Loucy (cell line): ENCODE results near the gene QPCT.

Experiments used
- H2AFZ ChIP-seq: fragments of 200-600 bp; sonication (generic); 2 replicates; pipeline ENCODE4 v1.6.0; 2016; ENCODE audit warnings: antibody characterized with exemption, mild to moderate bottlenecking, low read length, moderate library complexity
- H3F3A ChIP-seq: fragments of 200-600 bp; 2 replicates; pipeline ENCODE4 v1.6.0; 2016; ENCODE audit warnings: antibody characterized with exemption, low read depth, mild to moderate bottlenecking
- H3K27me3 ChIP-seq: fragments of 200-600 bp; sonication (generic); 2 replicates; pipeline ENCODE4 v1.6.1; 2014; ENCODE audit warnings: low read length, mild to moderate bottlenecking; ENCODE audit not compliant: insufficient read depth, poor library complexity, severe bottlenecking
- H3K36me3 ChIP-seq: fragments of 200-600 bp; sonication (generic); 2 replicates; pipeline ENCODE4 v1.6.1; 2016; ENCODE audit warnings: low read length; ENCODE audit not compliant: insufficient read depth
- H3K4me1 ChIP-seq: fragments of 200-600 bp; sonication (generic); 2 replicates; pipeline ENCODE4 v1.5.1; 2014; ENCODE audit warnings: low read length, mild to moderate bottlenecking; ENCODE audit not compliant: insufficient read depth, poor library complexity, severe bottlenecking
- H3K4me2 ChIP-seq: fragments of 200-600 bp; sonication (generic); 2 replicates; pipeline ENCODE4 v1.6.0; 2014; ENCODE audit warnings: antibody characterized with exemption, low read length, low read depth, mild to moderate bottlenecking; ENCODE audit not compliant: poor library complexity, severe bottlenecking
- H3K4me3 ChIP-seq: fragments of 200-600 bp; sonication (generic); 2 replicates; pipeline ENCODE4 v1.5.1; 2014; ENCODE audit warnings: low read length, mild to moderate bottlenecking, mixed read lengths; ENCODE audit not compliant: poor library complexity, severe bottlenecking
- H3K79me2 ChIP-seq: fragments of 200-600 bp; sonication (generic); 2 replicates; pipeline ENCODE4 v1.6.1; 2014; ENCODE audit warnings: low read length; ENCODE audit not compliant: insufficient read depth
- H3K9ac ChIP-seq: fragments of 200-600 bp; sonication (generic); 2 replicates; pipeline ENCODE4 v1.6.0; 2014; ENCODE audit warnings: mild to moderate bottlenecking, low read depth, low read length, moderate library complexity; ENCODE audit not compliant: poor library complexity, severe bottlenecking
- H3K9me2 ChIP-seq: fragments of 200-600 bp; sonication (generic); replicated peaks from 2 replicates; pipeline ENCODE4 v1.6.1; 2016; ENCODE audit warnings: low read depth, low read length, mixed read lengths
- H3K9me3 ChIP-seq: fragments of 200-600 bp; sonication (generic); 2 replicates; pipeline ENCODE4 v1.6.1; 2014; ENCODE audit warnings: mild to moderate bottlenecking, antibody characterized with exemption, low read length, low read depth; ENCODE audit not compliant: insufficient read depth
- H4K20me1 ChIP-seq: fragments of 200-600 bp; sonication (generic); 2 replicates; pipeline ENCODE4 v1.6.0; 2014; ENCODE audit warnings: antibody characterized with exemption, low read length, mild to moderate bottlenecking; ENCODE audit not compliant: insufficient read depth, poor library complexity, severe bottlenecking
- CTCF ChIP-seq: fragments of 200-600 bp; sonication (generic); conservative IDR thresholded peaks from 2 replicates; pipeline ENCODE4 v1.5.1; 2014; ENCODE audit warnings: mild to moderate bottlenecking, antibody characterized with exemption, low read length
- EZH2phosphoT487 ChIP-seq: fragments of 200-600 bp; IDR thresholded peaks from 2 replicates; pipeline ENCODE4 v1.6.1; 2018; ENCODE audit warnings: antibody characterized with exemption, mild to moderate bottlenecking, moderate library complexity, borderline replicate concordance

QPCT gene

GRCh38 chr2:37357069-37357468 is 12.6 kb downstream of the QPCT start:
- Histone ChIP-seq H3K4me3 (no peak overlapping the region), H2AFZ (no peak overlapping the region), H3K9me2 (no peaks in the 10 kb centered on the region), H4K20me1 (no peaks in the 10 kb centered on the region), H3K4me2 (no peak overlapping the region), H3K79me2 (no peaks in the 10 kb centered on the region), H3K27me3 (no peaks in the 10 kb centered on the region), H3K9me3 (no peaks in the 10 kb centered on the region), H3K9ac (no peak overlapping the region), H3K36me3 (no peaks in the 10 kb centered on the region), H3F3A (no peaks in the 10 kb centered on the region), H3K4me1 (no peaks in the 10 kb centered on the region)
- TF ChIP-seq EZH2phosphoT487 (no peak), CTCF (no peak)

GRCh38 chr2:37357530-37357929 is 13.1 kb downstream of the QPCT start:
- H3K4me2 ChIP-seq = no peak overlapping the region
- no peak overlapping the region for H2AFZ ChIP-seq
- H3K79me2 ChIP-seq = no peaks in the 10 kb centered on the region
- no peaks in the 10 kb centered on the region for H4K20me1 ChIP-seq
- TF ChIP-seq CTCF (no peak), EZH2phosphoT487 (no peak)
- no peaks in the 10 kb centered on the region for H3K27me3 ChIP-seq
- H3K9ac ChIP-seq = no peak overlapping the region
- no peak overlapping the region for H3K4me3 ChIP-seq
- H3F3A ChIP-seq = no peaks in the 10 kb centered on the region
- H3K4me1 ChIP-seq = no peaks in the 10 kb centered on the region
- H3K9me2 ChIP-seq = no peaks in the 10 kb centered on the region
- H3K36me3 ChIP-seq = no peaks in the 10 kb centered on the region
- no peaks in the 10 kb centered on the region for H3K9me3 ChIP-seq

GRCh38 chr2:37358466-37358865 is 14.0 kb downstream of the QPCT start:
- Histone ChIP-seq H3K27me3 (no peaks in the 10 kb centered on the region), H3K9me3 (no peaks in the 10 kb centered on the region), H3K4me1 (no peaks in the 10 kb centered on the region), H3K4me3 (no peak overlapping the region), H3K36me3 (no peaks in the 10 kb centered on the region), H4K20me1 (no peaks in the 10 kb centered on the region), H3K9ac (no peak overlapping the region), H3K9me2 (no peaks in the 10 kb centered on the region), H3K79me2 (no peaks in the 10 kb centered on the region), H3K4me2 (no peak overlapping the region), H3F3A (no peaks in the 10 kb centered on the region), H2AFZ (no peak overlapping the region)
- TF ChIP-seq EZH2phosphoT487 (no peak), CTCF (no peak)
